HCT116 (cell line): ENCODE measurements around the gene HAUS8. TPM values are rescaled to one million over a fixed set of nuclear protein-coding genes. Genes with fewer than 3 reads are reported as not detected.

Source experiments
- ATAC-seq: fragments of 200-7000 bp; cut with Tn5 transposase; 2 replicates; pipeline ENCODE4 v1.9.1; 2020; ENCODE audit warnings: mild to moderate bottlenecking, moderate library complexity
- BruUV-seq: library from RNA; stranded (reverse); fragments of 400-500 nt; replicated peaks from 2 replicates; lab custom pipeline; 2021; lab: Mats Ljungman, UMichigan
- CTCF ChIA-PET: fragments of 300-600 bp; sonication (Branson Sonifier 250); formaldehyde crosslinking; loops from one replicate; lab custom pipeline; 2021; ENCODE audit warnings: antibody characterized with exemption; lab: Charles Lee
- POLR2A ChIA-PET: fragments of 300-600, 350-600 bp; sonication (Branson Sonifier 250); formaldehyde crosslinking; loops from one replicate; lab custom pipeline; 2021; ENCODE audit warnings: antibody characterized with exemption; lab: Charles Lee
- RAD21 ChIA-PET, 2 experiments: fragments of 300-600 bp; sonication (Branson Sonifier 250); formaldehyde crosslinking; loops; one replicate each; lab custom pipeline; 2023; ENCODE audit warnings: low total read pairs in 2 of 2; ENCODE audit not compliant: uncharacterized antibody in 2 of 2, unreplicated experiment in 2 of 2, low non-redundant PET in 1 of 2; lab: Charles Lee
- DNase-seq: peaks from one replicate; pipeline ENCODE4 v3.0.0-alpha.2; 2010; ENCODE audit warnings: low read depth, low spot score
- H2AFZ ChIP-seq: fragments of 200-600 bp; shearing (Covaris generic), sonication (generic); 2 replicates; pipeline ENCODE4 v1.6.1; 2017; ENCODE audit warnings: low read depth, mixed run types, mixed read lengths, antibody characterized with exemption, low read length; ENCODE audit not compliant: poor library complexity, severe bottlenecking
- H3K27ac ChIP-seq: 2 replicates; pipeline ENCODE4 v1.5.1; 2012; ENCODE audit warnings: low read depth, low read length
- H3K27me3 ChIP-seq: fragments of 200-600 bp; sonication (generic); 2 replicates; pipeline ENCODE4 v1.6.1; 2016; ENCODE audit warnings: mixed run types, low read length, mixed read lengths; ENCODE audit not compliant: insufficient read depth
- H3K36me3 ChIP-seq, 2 experiments: fragments of 200-500 bp in 1 of 2; fragments of 200-600 bp in 1 of 2; sonication (Bioruptor generic) in 1 of 2; sonication (generic) in 1 of 2; 2 replicates each; pipeline versions ENCODE4 v1.5.1 to v1.6.1; 2014 to 2016; ENCODE audit warnings: low read length in 2 of 2, inconsistent platforms in 1 of 2, mixed read lengths in 1 of 2, mixed run types in 1 of 2; ENCODE audit not compliant: insufficient read depth in 2 of 2, control insufficient read depth in 1 of 2
- H3K4me1 ChIP-seq, 2 experiments: fragments of 200-600 bp in 1 of 2; sonication (generic) in 1 of 2; 2 replicates each; pipeline versions ENCODE4 v1.5.1 to v1.6.1; 2012 to 2017; ENCODE audit warnings: low read length in 2 of 2, inconsistent platforms in 1 of 2, mild to moderate bottlenecking in 1 of 2, mixed read lengths in 1 of 2, mixed run types in 1 of 2, moderate library complexity in 1 of 2; ENCODE audit not compliant: insufficient read depth in 2 of 2, control insufficient read depth in 1 of 2
- H3K4me2 ChIP-seq: fragments of 200-600 bp; sonication (generic); 2 replicates; pipeline ENCODE4 v1.6.1; 2017; ENCODE audit warnings: mixed run types, low read length, mixed read lengths
- H3K4me3 ChIP-seq, 2 experiments: fragments of 200-600 bp in 1 of 2; sonication (generic) in 1 of 2; replicated peaks in 1 of 2; 2 replicates each; pipeline ENCODE4 v1.5.1; 2011 to 2016; ENCODE audit warnings: low read length in 2 of 2, control low read depth in 1 of 2, low read depth in 1 of 2, mild to moderate bottlenecking in 1 of 2, mixed read lengths in 1 of 2, mixed run types in 1 of 2
- H3K79me2 ChIP-seq: fragments of 200-600 bp; sonication (generic); 2 replicates; pipeline ENCODE4 v1.6.1; 2017; ENCODE audit warnings: mild to moderate bottlenecking, mixed run types, low read length, moderate library complexity, mixed read lengths; ENCODE audit not compliant: insufficient read depth
- H3K9ac ChIP-seq: fragments of 200-600 bp; sonication (generic); 2 replicates; pipeline ENCODE4 v1.6.1; 2016; ENCODE audit warnings: low read length, mixed read lengths
- H3K9me2 ChIP-seq: fragments of 200-600 bp; sonication (generic), shearing (Covaris generic); 2 replicates; pipeline ENCODE4 v1.6.1; 2017; ENCODE audit warnings: mixed run types, mild to moderate bottlenecking, moderate library complexity; ENCODE audit not compliant: insufficient read depth
- H3K9me3 ChIP-seq, 2 experiments: fragments of 200-500 bp in 1 of 2; fragments of 200-600 bp in 1 of 2; sonication (Bioruptor generic) in 1 of 2; sonication (generic) in 1 of 2; 2 replicates each; pipeline ENCODE4 v1.6.1; 2014 to 2017; ENCODE audit warnings: low read length in 2 of 2, mixed read lengths in 2 of 2, inconsistent platforms in 1 of 2, low read depth in 1 of 2, mild to moderate bottlenecking in 1 of 2, mixed run types in 1 of 2, moderate library complexity in 1 of 2; ENCODE audit not compliant: control insufficient read depth in 1 of 2, insufficient read depth in 1 of 2
- H4K20me1 ChIP-seq: fragments of 200-600 bp; sonication (generic), shearing (Covaris generic); 2 replicates; pipeline ENCODE4 v1.6.1; 2017; ENCODE audit warnings: mixed run types, mild to moderate bottlenecking, moderate library complexity; ENCODE audit not compliant: insufficient read depth
- CBX3 ChIP-seq: IDR thresholded peaks from 2 replicates; pipeline ENCODE4 v1.6.1; 2012; ENCODE audit warnings: low read depth
- CEBPB ChIP-seq: IDR thresholded peaks from 2 replicates; pipeline ENCODE4 v1.6.1; 2012; ENCODE audit warnings: low read depth
- EGR1 ChIP-seq: IDR thresholded peaks from 2 replicates; pipeline ENCODE4 v1.6.1; 2012; ENCODE audit warnings: low read depth
- ELF1 ChIP-seq: IDR thresholded peaks from 2 replicates; pipeline ENCODE4 v1.6.1; 2012; ENCODE audit warnings: low read depth, borderline replicate concordance
- EZH2 ChIP-seq: fragments of 200-600 bp; sonication (generic); IDR thresholded peaks from 2 replicates; pipeline ENCODE4 v1.6.1; 2017; ENCODE audit warnings: antibody characterized with exemption, mixed run types
- FOSL1 ChIP-seq: IDR thresholded peaks from 2 replicates; pipeline ENCODE4 v1.6.1; 2012; ENCODE audit warnings: low read depth
- JUND ChIP-seq: IDR thresholded peaks from 2 replicates; pipeline ENCODE4 v1.6.1; 2012
- RAD21 ChIP-seq: IDR thresholded peaks from 2 replicates; pipeline ENCODE4 v1.6.1; 2012; ENCODE audit warnings: low read depth, mild to moderate bottlenecking
- SIN3A ChIP-seq: IDR thresholded peaks from 2 replicates; pipeline ENCODE4 v1.6.1; 2012; ENCODE audit warnings: low read depth
- SRF ChIP-seq: IDR thresholded peaks from 2 replicates; pipeline ENCODE4 v1.6.1; 2012; ENCODE audit warnings: low read depth
- YY1 ChIP-seq: IDR thresholded peaks from 2 replicates; pipeline ENCODE4 v1.6.1; 2011; ENCODE audit warnings: low read length, low read depth, moderate library complexity, mild to moderate bottlenecking; ENCODE audit not compliant: insufficient replicate concordance; ENCODE audit errors: extremely low read depth
- ZFX ChIP-seq: fragments of 450-650 bp; IDR thresholded peaks from 2 replicates; pipeline ENCODE4 v1.6.1; 2017
- intact Hi-C: fragments of 100-400 bp; cut with micrococcal nuclease; formaldehyde crosslinking; loops from 2 replicates; pipeline ENCODE4 v1.10.0; 2022
- total RNA-seq: library from RNA; stranded (reverse); gene quantifications from one replicate; pipeline ENCODE4 v1.2.1, GENCODE V29; 2021; ENCODE audit not compliant: unreplicated experiment
- TF ChIP-seq, protein P1 (sequence below): IDR thresholded peaks from 2 replicates; pipeline ENCODE4 v1.6.1; 2012
- TF ChIP-seq, protein P2 (sequence below): IDR thresholded peaks from 2 replicates; pipeline ENCODE4 v1.6.1; 2012; ENCODE audit warnings: low read depth
- TF ChIP-seq, protein P3 (sequence below): IDR thresholded peaks from 2 replicates; pipeline ENCODE4 v1.6.1; 2011; ENCODE audit warnings: mild to moderate bottlenecking, low read length, moderate library complexity; ENCODE audit not compliant: insufficient replicate concordance; ENCODE audit errors: extremely low read depth
- TF ChIP-seq, protein P4 (sequence below): IDR thresholded peaks from 2 replicates; pipeline ENCODE4 v1.6.1; 2012

HAUS8 gene
- total RNA-seq, 1 experiment from 2014 or later = 23.6 TPM

DNA sequence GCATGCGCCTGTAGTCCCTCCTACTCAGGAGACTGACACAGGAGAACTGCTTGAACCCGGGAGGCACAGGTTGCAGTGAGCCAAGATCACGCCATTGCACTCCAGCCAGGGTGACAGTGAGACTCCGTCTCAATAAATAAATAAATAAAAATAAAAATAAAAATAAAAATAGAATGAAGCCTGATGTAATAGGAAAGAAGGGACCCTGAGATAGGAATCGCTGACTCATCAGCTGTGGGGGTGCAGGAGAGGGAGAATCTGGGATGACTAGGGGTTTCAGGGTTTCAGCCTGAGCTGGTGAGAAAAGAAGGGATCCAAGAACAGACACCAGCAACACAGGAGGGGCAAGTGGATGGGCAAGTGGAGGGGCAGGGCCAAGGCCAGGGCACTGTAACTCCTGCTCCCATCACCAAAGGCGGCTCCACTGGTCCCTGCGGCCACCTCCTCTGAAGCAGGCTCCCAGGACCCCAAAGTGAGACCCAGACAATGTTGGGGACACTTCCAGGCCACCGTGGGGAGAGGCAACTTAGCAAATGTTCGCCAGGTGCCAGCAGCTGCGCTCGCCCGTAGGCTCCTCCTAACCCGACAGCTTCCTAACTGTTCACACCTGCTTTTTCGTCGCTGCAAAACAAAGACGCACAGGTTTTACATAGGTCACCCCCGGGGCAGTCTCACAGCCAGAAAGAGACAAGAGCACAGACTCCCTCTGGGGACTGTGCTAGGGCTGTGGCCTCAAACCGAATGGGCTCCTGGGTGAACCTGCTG is 1.2 kb downstream of the HAUS8 start (continued):
- TF ChIP-seq CBX3 (no peak), EGR1 (no peak), JUND (no peak), FOSL1 (no peak)

DNA sequence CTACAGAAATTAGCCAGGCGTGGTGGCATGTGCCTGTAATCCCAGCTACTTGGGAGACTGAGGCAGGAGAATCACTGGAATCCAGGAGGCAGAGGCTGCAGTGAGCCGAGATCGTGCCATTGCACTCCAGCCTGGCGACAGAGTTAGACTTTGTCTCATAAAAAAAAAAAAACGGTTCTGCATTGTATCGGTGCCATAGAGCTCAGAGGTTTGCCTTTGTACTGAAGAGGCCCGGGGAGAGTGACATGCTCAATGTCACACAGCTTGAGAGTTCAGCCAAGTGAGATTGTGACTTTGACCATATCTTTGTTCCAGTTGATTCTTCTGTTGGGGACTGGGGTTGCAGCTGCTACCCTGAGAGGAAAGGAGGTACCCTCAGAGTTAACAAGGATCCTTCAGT is 4.3 kb downstream of the HAUS8 start:
- DNase-seq = no peak
- no peak overlapping the region for H3K4me2 ChIP-seq
- TF ChIP-seq, protein P1, sequence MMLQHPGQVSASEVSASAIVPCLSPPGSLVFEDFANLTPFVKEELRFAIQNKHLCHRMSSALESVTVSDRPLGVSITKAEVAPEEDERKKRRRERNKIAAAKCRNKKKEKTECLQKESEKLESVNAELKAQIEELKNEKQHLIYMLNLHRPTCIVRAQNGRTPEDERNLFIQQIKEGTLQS = no peak
- TF ChIP-seq EZH2 (no peak), SRF (no peak), CEBPB (no peak), ZFX (no peak), EGR1 (no peak), YY1 (no peak), ELF1 (no peak), SIN3A (no peak), RAD21 (no peak)
- TF ChIP-seq, protein P2, sequence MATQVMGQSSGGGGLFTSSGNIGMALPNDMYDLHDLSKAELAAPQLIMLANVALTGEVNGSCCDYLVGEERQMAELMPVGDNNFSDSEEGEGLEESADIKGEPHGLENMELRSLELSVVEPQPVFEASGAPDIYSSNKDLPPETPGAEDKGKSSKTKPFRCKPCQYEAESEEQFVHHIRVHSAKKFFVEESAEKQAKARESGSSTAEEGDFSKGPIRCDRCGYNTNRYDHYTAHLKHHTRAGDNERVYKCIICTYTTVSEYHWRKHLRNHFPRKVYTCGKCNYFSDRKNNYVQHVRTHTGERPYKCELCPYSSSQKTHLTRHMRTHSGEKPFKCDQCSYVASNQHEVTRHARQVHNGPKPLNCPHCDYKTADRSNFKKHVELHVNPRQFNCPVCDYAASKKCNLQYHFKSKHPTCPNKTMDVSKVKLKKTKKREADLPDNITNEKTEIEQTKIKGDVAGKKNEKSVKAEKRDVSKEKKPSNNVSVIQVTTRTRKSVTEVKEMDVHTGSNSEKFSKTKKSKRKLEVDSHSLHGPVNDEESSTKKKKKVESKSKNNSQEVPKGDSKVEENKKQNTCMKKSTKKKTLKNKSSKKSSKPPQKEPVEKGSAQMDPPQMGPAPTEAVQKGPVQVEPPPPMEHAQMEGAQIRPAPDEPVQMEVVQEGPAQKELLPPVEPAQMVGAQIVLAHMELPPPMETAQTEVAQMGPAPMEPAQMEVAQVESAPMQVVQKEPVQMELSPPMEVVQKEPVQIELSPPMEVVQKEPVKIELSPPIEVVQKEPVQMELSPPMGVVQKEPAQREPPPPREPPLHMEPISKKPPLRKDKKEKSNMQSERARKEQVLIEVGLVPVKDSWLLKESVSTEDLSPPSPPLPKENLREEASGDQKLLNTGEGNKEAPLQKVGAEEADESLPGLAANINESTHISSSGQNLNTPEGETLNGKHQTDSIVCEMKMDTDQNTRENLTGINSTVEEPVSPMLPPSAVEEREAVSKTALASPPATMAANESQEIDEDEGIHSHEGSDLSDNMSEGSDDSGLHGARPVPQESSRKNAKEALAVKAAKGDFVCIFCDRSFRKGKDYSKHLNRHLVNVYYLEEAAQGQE = no peak
- TF ChIP-seq, protein P3, sequence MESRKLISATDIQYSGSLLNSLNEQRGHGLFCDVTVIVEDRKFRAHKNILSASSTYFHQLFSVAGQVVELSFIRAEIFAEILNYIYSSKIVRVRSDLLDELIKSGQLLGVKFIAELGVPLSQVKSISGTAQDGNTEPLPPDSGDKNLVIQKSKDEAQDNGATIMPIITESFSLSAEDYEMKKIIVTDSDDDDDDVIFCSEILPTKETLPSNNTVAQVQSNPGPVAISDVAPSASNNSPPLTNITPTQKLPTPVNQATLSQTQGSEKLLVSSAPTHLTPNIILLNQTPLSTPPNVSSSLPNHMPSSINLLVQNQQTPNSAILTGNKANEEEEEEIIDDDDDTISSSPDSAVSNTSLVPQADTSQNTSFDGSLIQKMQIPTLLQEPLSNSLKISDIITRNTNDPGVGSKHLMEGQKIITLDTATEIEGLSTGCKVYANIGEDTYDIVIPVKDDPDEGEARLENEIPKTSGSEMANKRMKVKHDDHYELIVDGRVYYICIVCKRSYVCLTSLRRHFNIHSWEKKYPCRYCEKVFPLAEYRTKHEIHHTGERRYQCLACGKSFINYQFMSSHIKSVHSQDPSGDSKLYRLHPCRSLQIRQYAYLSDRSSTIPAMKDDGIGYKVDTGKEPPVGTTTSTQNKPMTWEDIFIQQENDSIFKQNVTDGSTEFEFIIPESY = no peak
- TF ChIP-seq, protein P4, sequence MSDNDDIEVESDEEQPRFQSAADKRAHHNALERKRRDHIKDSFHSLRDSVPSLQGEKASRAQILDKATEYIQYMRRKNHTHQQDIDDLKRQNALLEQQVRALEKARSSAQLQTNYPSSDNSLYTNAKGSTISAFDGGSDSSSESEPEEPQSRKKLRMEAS = no peak
- CTCF ChIA-PET = no interaction called here
- ATAC-seq = no peak
- BruUV-seq = no TSS peak
- intact Hi-C loops = no loop called here
- RAD21 ChIA-PET = no interaction called here
- H3K9me2 ChIP-seq = no peaks in the 10 kb centered on the region
- H3K9me3 ChIP-seq = no peaks in the 10 kb centered on the region
- H3K4me1 ChIP-seq = peaks cover 5 to 11% of the 10 kb centered on the region in 2 experiments; a peak in 3 of 4 replicates
- peaks cover 4 to 9% of the 10 kb centered on the region in 2 experiments; a peak in 2 of 4 replicates for H3K36me3 ChIP-seq
- POLR2A ChIA-PET = no interaction called here
- no peak overlapping the region for H3K27ac ChIP-seq
- no peak overlapping the region for H2AFZ ChIP-seq
- no peak overlapping the region for H3K4me3 ChIP-seq
- H4K20me1 ChIP-seq = no peaks in the 10 kb centered on the region
- no peak overlapping the region for H3K9ac ChIP-seq
- H3K79me2 ChIP-seq = peaks cover 44% of the 10 kb centered on the region
- no peaks in the 10 kb centered on the region for H3K27me3 ChIP-seq
